ENCODE measurements around the gene CTIF. TPM values are rescaled to one million over a fixed set of nuclear protein-coding genes. Genes with fewer than 3 reads are reported as not detected.

The CTIF gene
- total and polyA plus RNA-seq, 7 experiments from 2014 or later = 1.3 to 11.2 (median 2.5) TPM; not detected in 2

DNA sequence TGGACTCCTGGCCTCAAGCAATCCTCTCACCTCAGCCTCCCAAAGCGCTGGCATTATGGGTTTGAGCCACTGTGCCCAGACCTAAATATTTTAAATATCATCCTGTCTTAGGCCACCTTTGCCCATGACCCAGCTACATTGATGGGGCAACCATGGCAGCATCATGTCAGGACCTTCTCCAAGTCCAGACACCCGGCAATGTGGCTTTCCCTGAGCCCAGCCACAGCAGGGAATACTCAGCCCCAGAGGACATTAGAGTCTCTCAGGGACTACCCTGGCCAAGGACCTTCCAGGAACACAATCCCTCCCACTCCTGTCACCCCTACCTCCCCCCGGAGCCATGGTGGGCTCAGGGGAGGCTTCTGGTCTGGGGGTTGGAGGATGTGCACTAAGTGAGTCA is 339.1 kb downstream of the CTIF start:
- ChIA-PET POLR2A (no interaction called here), CTCF (no interaction called here)
- ATAC-seq (no peak), DNase-seq (no peak)
- Histone ChIP-seq H3K9me3 (ENCODE audit: control insufficient read depth in 2 of 3, low read length in 3 of 3) (no peaks in the 10 kb centered on the region), H3K4me1 (ENCODE audit: control insufficient read depth in 2 of 2, insufficient read depth in 2 of 2, low read length in 2 of 2) (no peaks in the 10 kb centered on the region), H3K4me3 (ENCODE audit: low read length) (no peak overlapping the region), H3K27me3 (ENCODE audit: control insufficient read depth in 2 of 2, insufficient read depth in 2 of 2, low read length in 2 of 2) (no peaks in the 10 kb centered on the region), H3K27ac (ENCODE audit: low read depth, low read length) (no peak overlapping the region), H3K36me3 (ENCODE audit: control insufficient read depth in 2 of 3, insufficient read depth in 3 of 3, low read length in 3 of 3) (no peaks in the 10 kb centered on the region)
- H3K27ac Mint-ChIP-seq = peak overlapping the region in 1 of 9 donors; percentile 71
- H3K9me3 Mint-ChIP-seq = peaks cover 0 to 5% (median 0%) of the 10 kb centered on the region in 11 donors
- H3K27me3 Mint-ChIP-seq = no peaks in the 10 kb centered on the region
- H3K36me3 Mint-ChIP-seq = peaks cover 0 to 6% (median 0%) of the 10 kb centered on the region in 5 donors
- peaks cover 3 to 18% (median 8%) of the 10 kb centered on the region in 7 donors for H3K4me1 Mint-ChIP-seq
- intact Hi-C loops (cut with micrococcal nuclease) = no loop called here
- no peak overlapping the region for H3K4me3 Mint-ChIP-seq

DNA sequence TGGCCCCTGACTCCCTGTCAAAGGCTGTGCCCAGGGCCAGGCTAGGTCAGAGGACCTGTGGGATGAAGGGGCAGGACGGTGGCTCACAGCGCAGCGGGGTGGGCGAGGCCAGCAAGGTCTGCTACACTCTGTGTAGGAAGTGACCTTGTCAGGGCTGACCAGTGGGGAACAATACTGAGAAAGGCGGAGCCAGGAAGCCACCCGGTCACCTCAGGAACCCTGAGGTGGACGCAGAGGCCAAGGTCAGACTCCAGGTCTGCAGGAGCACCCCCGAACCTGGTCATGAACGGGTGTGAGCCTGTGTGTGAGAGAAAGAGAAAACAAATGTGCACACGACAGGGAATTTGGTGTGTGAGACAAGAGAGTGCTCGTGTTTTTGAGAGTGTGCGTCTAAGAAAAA is 339.6 kb downstream of the CTIF start:
- Mint-ChIP-seq H3K4me1 (peaks cover 3 to 18% (median 8%) of the 10 kb centered on the region in 7 donors), H3K9me3 (peaks cover 0 to 5% (median 0%) of the 10 kb centered on the region in 11 donors)
- no peaks in the 10 kb centered on the region for H3K4me1 ChIP-seq (ENCODE audit: control insufficient read depth in 2 of 2, insufficient read depth in 2 of 2, low read length in 2 of 2)

DNA sequence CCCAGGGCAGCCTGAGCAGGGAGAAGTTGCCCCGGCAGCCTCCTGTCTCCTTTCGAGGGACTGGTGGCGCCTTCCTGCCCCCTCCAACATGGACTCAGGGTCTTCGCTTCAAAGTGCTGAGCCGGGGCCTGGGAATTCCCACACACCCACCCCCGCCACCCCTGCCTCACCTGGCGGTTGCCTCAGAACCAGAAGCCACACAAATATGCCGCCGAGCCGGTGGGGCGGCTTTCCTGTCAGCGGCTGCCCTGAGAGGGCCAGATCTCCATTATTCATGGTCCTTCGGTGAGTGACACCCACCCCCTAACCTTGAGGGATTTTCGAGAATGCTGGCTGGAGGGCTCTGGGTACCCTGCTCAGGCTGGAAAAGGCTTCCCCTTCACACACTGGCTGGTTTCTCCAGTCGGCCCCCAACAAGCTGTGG is 340.2 kb downstream of the CTIF start:
- H3K36me3 ChIP-seq (ENCODE audit: control insufficient read depth in 2 of 3, insufficient read depth in 3 of 3, low read length in 3 of 3) = no peaks in the 10 kb centered on the region
- H3K4me3 ChIP-seq (ENCODE audit: low read length) = no peak overlapping the region
- no peak overlapping the region for H3K27ac ChIP-seq (ENCODE audit: low read depth, low read length)
- no peak overlapping the region for H3K27ac Mint-ChIP-seq
- CTCF ChIA-PET = no interaction called here
- no peak for DNase-seq
- peaks cover 0 to 5% (median 0%) of the 10 kb centered on the region in 11 donors for H3K9me3 Mint-ChIP-seq
- no peaks in the 10 kb centered on the region for H3K4me1 ChIP-seq (ENCODE audit: control insufficient read depth in 2 of 2, insufficient read depth in 2 of 2, low read length in 2 of 2)
- peaks cover 0 to 6% (median 0%) of the 10 kb centered on the region in 5 donors for H3K36me3 Mint-ChIP-seq
- no peaks in the 10 kb centered on the region for H3K27me3 ChIP-seq (ENCODE audit: control insufficient read depth in 2 of 2, insufficient read depth in 2 of 2, low read length in 2 of 2)
- no peaks in the 10 kb centered on the region for H3K9me3 ChIP-seq (ENCODE audit: control insufficient read depth in 2 of 3, low read length in 3 of 3)
- no peak overlapping the region for H3K4me3 Mint-ChIP-seq
- intact Hi-C loops (cut with micrococcal nuclease) = no loop called here
- H3K27me3 Mint-ChIP-seq = no peaks in the 10 kb centered on the region
- ATAC-seq = no peak
- POLR2A ChIA-PET = no interaction called here
- peaks cover 3 to 18% (median 8%) of the 10 kb centered on the region in 7 donors for H3K4me1 Mint-ChIP-seq

More for the DNA sequence above, 339.6 kb downstream of the CTIF start:
- H3K27ac ChIP-seq (ENCODE audit: low read depth, low read length) = no peak overlapping the region
- H3K4me3 ChIP-seq (ENCODE audit: low read length) = no peak overlapping the region
- Mint-ChIP-seq H3K4me3 (no peak overlapping the region), H3K27me3 (no peaks in the 10 kb centered on the region), H3K27ac (peak overlapping the region in 2 of 9 donors; percentile 51 to 71), H3K36me3 (peaks cover 0 to 6% (median 0%) of the 10 kb centered on the region in 5 donors)
- POLR2A ChIA-PET = no interaction called here
- no peaks in the 10 kb centered on the region for H3K36me3 ChIP-seq (ENCODE audit: control insufficient read depth in 2 of 3, insufficient read depth in 3 of 3, low read length in 3 of 3)
- CTCF ChIA-PET = no interaction called here
- DNase-seq (no peak), ATAC-seq (no peak)
- H3K27me3 ChIP-seq (ENCODE audit: control insufficient read depth in 2 of 2, insufficient read depth in 2 of 2, low read length in 2 of 2) = no peaks in the 10 kb centered on the region
- H3K9me3 ChIP-seq (ENCODE audit: control insufficient read depth in 2 of 3, low read length in 3 of 3) = no peaks in the 10 kb centered on the region
- intact Hi-C loops (cut with micrococcal nuclease) = no loop called here

DNA sequence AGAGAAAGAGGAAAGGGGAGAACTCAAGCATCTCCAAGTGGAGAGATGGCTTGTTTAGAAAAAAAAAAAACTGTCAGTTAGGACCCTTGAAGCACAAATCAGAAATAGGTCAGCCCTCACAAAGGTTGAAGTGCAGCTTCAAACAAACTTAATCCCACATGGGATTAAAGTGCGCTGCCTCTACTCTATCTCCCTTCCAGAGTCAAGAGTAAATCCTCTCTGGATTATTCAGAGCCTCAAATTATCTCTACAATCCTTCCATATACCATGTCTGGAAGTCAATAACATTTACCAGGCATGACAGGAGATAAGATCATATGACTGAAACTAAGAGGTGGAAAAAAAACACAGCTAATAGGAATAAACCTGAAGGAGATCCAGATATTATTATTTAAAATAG is 342.1 kb downstream of the CTIF start:
- Mint-ChIP-seq H3K9me3 (peaks cover 0 to 5% (median 0%) of the 10 kb centered on the region in 11 donors), H3K27me3 (peaks cover 0 to 4% (median 0%) of the 10 kb centered on the region in 5 donors), H3K4me3 (no peak overlapping the region), H3K36me3 (peaks cover 0 to 6% (median 0%) of the 10 kb centered on the region in 5 donors), H3K4me1 (peaks cover 3 to 24% (median 10%) of the 10 kb centered on the region in 7 donors), H3K27ac (no peak overlapping the region)
- POLR2A ChIA-PET = interaction anchor here (1.0 kb wide), 1 partner anchor 72 kb away, joined by 4 read pairs; no protein-coding TSS in a partner anchor
- Histone ChIP-seq H3K9me3 (ENCODE audit: control insufficient read depth in 2 of 3, low read length in 3 of 3) (no peaks in the 10 kb centered on the region), H3K27ac (ENCODE audit: low read depth, low read length) (no peak overlapping the region), H3K27me3 (ENCODE audit: control insufficient read depth in 2 of 2, insufficient read depth in 2 of 2, low read length in 2 of 2) (no peaks in the 10 kb centered on the region), H3K4me1 (ENCODE audit: control insufficient read depth in 2 of 2, insufficient read depth in 2 of 2, low read length in 2 of 2) (no peaks in the 10 kb centered on the region), H3K4me3 (ENCODE audit: low read length) (no peak overlapping the region), H3K36me3 (ENCODE audit: control insufficient read depth in 2 of 3, insufficient read depth in 3 of 3, low read length in 3 of 3) (no peaks in the 10 kb centered on the region)
- intact Hi-C loops (cut with micrococcal nuclease) = no loop called here
- ATAC-seq (no peak), DNase-seq (no peak)
- CTCF ChIA-PET = no interaction called here

DNA sequence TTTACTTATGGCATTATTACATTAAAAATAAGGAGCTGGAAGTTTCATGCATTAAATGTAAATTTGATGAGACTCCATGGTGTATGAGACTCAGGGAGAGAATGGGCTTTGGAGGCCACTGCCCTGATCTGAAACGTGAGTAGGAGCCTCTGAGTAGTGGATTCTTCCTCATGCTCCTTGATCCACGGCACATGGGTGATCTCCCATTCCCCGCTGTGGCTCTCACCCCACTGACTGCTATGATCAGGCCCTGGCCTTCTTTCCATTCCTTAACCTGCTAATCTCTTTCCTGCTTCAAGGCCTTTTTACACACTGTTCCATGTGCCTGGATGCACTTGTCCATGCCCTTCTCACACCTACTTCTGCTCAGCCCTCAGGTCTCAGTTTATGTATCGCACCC is 343.5 kb downstream of the CTIF start:
- H3K4me1 ChIP-seq (ENCODE audit: control insufficient read depth in 2 of 2, insufficient read depth in 2 of 2, low read length in 2 of 2) = no peaks in the 10 kb centered on the region
- no peak overlapping the region for H3K27ac ChIP-seq (ENCODE audit: low read depth, low read length)
- intact Hi-C loops (cut with micrococcal nuclease) = no loop called here
- Mint-ChIP-seq H3K27ac (no peak overlapping the region), H3K4me1 (peaks cover 3 to 24% (median 10%) of the 10 kb centered on the region in 7 donors), H3K4me3 (no peak overlapping the region), H3K36me3 (peaks cover 0 to 6% (median 0%) of the 10 kb centered on the region in 5 donors), H3K9me3 (peaks cover 0 to 5% (median 0%) of the 10 kb centered on the region in 11 donors), H3K27me3 (peaks cover 0 to 4% (median 0%) of the 10 kb centered on the region in 5 donors)
- no peaks in the 10 kb centered on the region for H3K27me3 ChIP-seq (ENCODE audit: control insufficient read depth in 2 of 2, insufficient read depth in 2 of 2, low read length in 2 of 2)
- POLR2A ChIA-PET = no interaction called here
- DNase-seq (no peak), ATAC-seq (no peak)
- CTCF ChIA-PET = no interaction called here
- H3K9me3 ChIP-seq (ENCODE audit: control insufficient read depth in 2 of 3, low read length in 3 of 3) = no peaks in the 10 kb centered on the region
- no peaks in the 10 kb centered on the region for H3K36me3 ChIP-seq (ENCODE audit: control insufficient read depth in 2 of 3, insufficient read depth in 3 of 3, low read length in 3 of 3)
- H3K4me3 ChIP-seq (ENCODE audit: low read length) = no peak overlapping the region

DNA sequence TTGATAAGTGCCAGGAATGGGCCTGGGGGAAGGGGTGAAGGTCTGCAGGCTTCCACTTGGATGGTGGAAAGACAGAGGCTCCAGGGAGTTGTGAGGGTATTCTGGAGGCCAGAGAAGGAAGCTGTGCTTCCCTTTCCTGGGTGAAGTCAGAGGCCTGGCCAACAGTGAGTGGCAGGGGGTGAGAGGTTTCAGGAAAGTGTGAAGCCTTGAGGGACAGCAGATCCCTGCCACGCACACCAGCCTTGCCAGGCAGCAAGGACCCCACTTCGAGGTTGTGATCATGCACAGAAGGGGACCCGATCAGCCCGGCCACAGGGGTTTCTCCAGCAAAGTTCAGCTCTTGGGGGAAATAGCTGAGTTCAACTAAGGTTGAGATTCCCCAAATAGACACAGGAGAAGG is 345.5 kb downstream of the CTIF start:
- H3K4me3 ChIP-seq (ENCODE audit: low read length) = no peak overlapping the region
- ChIA-PET CTCF (no interaction called here), POLR2A (no interaction called here)
- peaks cover 0 to 6% (median 0%) of the 10 kb centered on the region in 5 donors for H3K36me3 Mint-ChIP-seq
- no peaks in the 10 kb centered on the region for H3K4me1 ChIP-seq (ENCODE audit: control insufficient read depth in 2 of 2, insufficient read depth in 2 of 2, low read length in 2 of 2)
- intact Hi-C loops (cut with micrococcal nuclease) = no loop called here
- H3K27me3 ChIP-seq (ENCODE audit: control insufficient read depth in 2 of 2, insufficient read depth in 2 of 2, low read length in 2 of 2) = no peaks in the 10 kb centered on the region
- ATAC-seq (no peak), DNase-seq (no peak)
- peaks cover 0 to 5% (median 0%) of the 10 kb centered on the region in 11 donors for H3K9me3 Mint-ChIP-seq
- no peak overlapping the region for H3K27ac ChIP-seq (ENCODE audit: low read depth, low read length)
- H3K4me3 Mint-ChIP-seq = no peak overlapping the region
- H3K36me3 ChIP-seq (ENCODE audit: control insufficient read depth in 2 of 3, insufficient read depth in 3 of 3, low read length in 3 of 3) = no peaks in the 10 kb centered on the region
- H3K27me3 Mint-ChIP-seq = peaks cover 0 to 4% (median 0%) of the 10 kb centered on the region in 5 donors
- H3K4me1 Mint-ChIP-seq = peaks cover 7 to 19% (median 10%) of the 10 kb centered on the region in 7 donors
- H3K9me3 ChIP-seq (ENCODE audit: control insufficient read depth in 2 of 3, low read length in 3 of 3) = no peaks in the 10 kb centered on the region
- H3K27ac Mint-ChIP-seq = peak overlapping the region in 4 of 9 donors; percentile 6 to 70 (median 28)

DNA sequence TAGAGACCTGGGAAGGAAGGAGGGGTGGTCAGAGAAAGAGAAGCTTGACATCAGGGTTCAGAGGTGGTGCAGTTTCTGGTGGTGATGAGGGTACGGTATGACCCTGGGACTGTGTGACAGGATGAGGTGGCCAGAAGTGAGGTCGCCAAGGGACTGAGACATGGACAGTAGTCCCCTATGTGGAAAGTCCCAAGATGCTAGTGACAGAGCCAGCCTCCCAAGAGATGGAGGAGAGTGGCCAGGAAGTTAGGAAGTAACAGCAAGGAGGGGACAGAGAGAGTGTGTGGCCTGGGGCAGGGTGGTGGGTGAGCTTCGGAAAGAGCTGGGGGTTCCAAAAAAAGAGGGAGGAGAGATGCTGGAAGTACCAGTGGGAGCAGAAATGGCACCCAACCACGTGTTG is 345.9 kb downstream of the CTIF start:
- POLR2A ChIA-PET = no interaction called here
- intact Hi-C loops (cut with micrococcal nuclease) = no loop called here

More for the DNA sequence above, 345.9 kb downstream of the CTIF start:
- no peak for DNase-seq
- CTCF ChIA-PET = interaction anchor here (0.6 kb wide), 1 partner anchor 37 kb away, joined by 3 read pairs; no protein-coding TSS in a partner anchor
- Histone ChIP-seq H3K9me3 (ENCODE audit: control insufficient read depth in 2 of 3, low read length in 3 of 3) (no peaks in the 10 kb centered on the region), H3K27ac (ENCODE audit: low read depth, low read length) (no peak overlapping the region), H3K4me1 (ENCODE audit: control insufficient read depth in 2 of 2, insufficient read depth in 2 of 2, low read length in 2 of 2) (no peaks in the 10 kb centered on the region), H3K36me3 (ENCODE audit: control insufficient read depth in 2 of 3, insufficient read depth in 3 of 3, low read length in 3 of 3) (no peaks in the 10 kb centered on the region), H3K4me3 (ENCODE audit: low read length) (no peak overlapping the region), H3K27me3 (ENCODE audit: control insufficient read depth in 2 of 2, insufficient read depth in 2 of 2, low read length in 2 of 2) (no peaks in the 10 kb centered on the region)
- peaks cover 0 to 5% (median 0%) of the 10 kb centered on the region in 11 donors for H3K9me3 Mint-ChIP-seq
- peaks cover 0 to 6% (median 0%) of the 10 kb centered on the region in 5 donors for H3K36me3 Mint-ChIP-seq
- H3K4me3 Mint-ChIP-seq = peak overlapping the region in 1 of 10 donors; percentile 14
- H3K27me3 Mint-ChIP-seq = peaks cover 0 to 4% (median 0%) of the 10 kb centered on the region in 5 donors
- ATAC-seq = no peak
- H3K4me1 Mint-ChIP-seq = peaks cover 7 to 19% (median 10%) of the 10 kb centered on the region in 7 donors
- H3K27ac Mint-ChIP-seq = peak overlapping the region in 3 of 9 donors; percentile 6 to 70 (median 29)

Data from naive thymus-derived CD4-positive, alpha-beta T cell (primary cell).